HepG2 (cell line): ENCODE data around the gene SYTL3. TPM values are rescaled to one million over a fixed set of nuclear protein-coding genes. Genes with fewer than 3 reads are reported as not detected.

Source experiments
- ATAC-seq: fragments of 200-7000 bp; cut with Tn5 transposase; 3 replicates; pipeline ENCODE4 v1.9.1; 2020; ENCODE audit warnings: mild to moderate bottlenecking, moderate library complexity
- BruUV-seq: library from RNA; stranded (reverse); fragments of 400-500 nt; replicated peaks from 2 replicates; lab custom pipeline; 2021; lab: Mats Ljungman, UMichigan
- CTCF ChIA-PET: fragments of 300-600 bp; formaldehyde crosslinking; extraction: SDS; loops from one replicate; lab custom pipeline; 2021; ENCODE audit warnings: low total read pairs, inconsistent platforms, low intra/inter-chr PET ratio; lab: Yijun Ruan, JAX
- POLR2A ChIA-PET: fragments of 350-600 bp; sonication (Branson Sonifier 250); formaldehyde crosslinking; loops from one replicate; lab custom pipeline; 2020; ENCODE audit warnings: antibody characterized with exemption, inconsistent platforms; lab: Yijun Ruan, JAX
- DNase-seq: peaks from one replicate; pipeline ENCODE4 v3.0.0-alpha.2; 2015; ENCODE audit warnings: low spot score
- FAIRE-seq: peaks from 3 replicates; lab custom pipeline; 2011; peaks lifted over from hg19 to GRCh38; lab: Jason Lieb, UNC
- H2AFZ ChIP-seq: one replicate; pipeline ENCODE4 v1.6.1; 2011; ENCODE audit warnings: low read length, inconsistent platforms
- H3K27ac ChIP-seq: fragments of 300-600 bp; 3 replicates; pipeline ENCODE4 v1.8.0; 2011; ENCODE audit warnings: mixed run types, mild to moderate bottlenecking, mixed read lengths, low read length, inconsistent platforms; ENCODE audit not compliant: insufficient read depth; ENCODE audit errors: extremely low read length
- H3K27me3 ChIP-seq, 2 experiments: fragments of 200-600 bp in 1 of 2; 2 replicates in 1 of 2; 3 replicates in 1 of 2; pipeline versions ENCODE4 v1.6.0 to v1.8.0; 2011; ENCODE audit warnings: low read length in 2 of 2, mild to moderate bottlenecking in 2 of 2, moderate library complexity in 2 of 2, inconsistent platforms in 1 of 2; ENCODE audit not compliant: insufficient read depth in 2 of 2, control insufficient read depth in 1 of 2
- H3K36me3 ChIP-seq, 2 experiments: fragments of 200-600 bp in 1 of 2; replicated peaks in 1 of 2; 2 replicates in 1 of 2; 3 replicates in 1 of 2; pipeline versions ENCODE4 v1.5.1 to v1.8.0; 2011; ENCODE audit warnings: low read length in 2 of 2, inconsistent platforms in 1 of 2; ENCODE audit not compliant: insufficient read depth in 2 of 2, control insufficient read depth in 1 of 2
- H3K4me1 ChIP-seq: 2 replicates; pipeline ENCODE4 v1.5.1; 2012; ENCODE audit warnings: low read length, inconsistent platforms; ENCODE audit not compliant: insufficient read depth
- H3K4me2 ChIP-seq: 2 replicates; pipeline ENCODE4 v1.6.0; 2011; ENCODE audit warnings: low read depth, low read length, inconsistent platforms
- H3K4me3 ChIP-seq, 3 experiments: fragments of 200-600 bp in 1 of 3; sonication (generic), shearing (Covaris generic) in 1 of 3; replicated peaks in 1 of 3; 2 replicates each; pipeline ENCODE4 v1.5.1; 2011 to 2016; ENCODE audit warnings: low read length in 3 of 3, inconsistent platforms in 2 of 3, low read depth in 2 of 3, mild to moderate bottlenecking in 2 of 3, control low read depth in 1 of 3, mixed read lengths in 1 of 3; ENCODE audit not compliant: insufficient read depth in 1 of 3
- H3K79me2 ChIP-seq: one replicate; pipeline ENCODE4 v1.6.1; 2011; ENCODE audit warnings: low read length, inconsistent platforms; ENCODE audit not compliant: insufficient read depth
- H3K9ac ChIP-seq: 2 replicates; pipeline ENCODE4 v1.6.0; 2011; ENCODE audit warnings: mild to moderate bottlenecking, low read depth, low read length, inconsistent platforms; ENCODE audit not compliant: insufficient read depth
- H3K9me3 ChIP-seq: 2 replicates; pipeline ENCODE4 v1.5.1; 2012; ENCODE audit warnings: mild to moderate bottlenecking, low read length
- H4K20me1 ChIP-seq: 2 replicates; pipeline ENCODE4 v1.6.0; 2011; ENCODE audit warnings: inconsistent platforms, mild to moderate bottlenecking, low read length, moderate library complexity; ENCODE audit not compliant: insufficient read depth
- FOXA1 ChIP-seq, 2 experiments: fragments of 450-650 bp in 1 of 2; sonication (generic) in 1 of 2; formaldehyde crosslinking in 1 of 2; IDR thresholded peaks; 2 replicates each; pipeline versions ENCODE4 v1.4.0 to v1.6.1; 2016 to 2020; ENCODE audit warnings: missing genetic modification reagents in 1 of 2
- GRHL1 ChIP-seq: sonication (generic); formaldehyde crosslinking; conservative IDR thresholded peaks from 2 replicates; pipeline ENCODE4 v1.8.0; 2022; ENCODE audit warnings: missing genetic modification reagents
- JUND ChIP-seq: sonication (generic); formaldehyde crosslinking; IDR thresholded peaks from 2 replicates; pipeline ENCODE4 v1.8.0; 2022; ENCODE audit warnings: mild to moderate bottlenecking, missing genetic modification reagents
- KLF16 ChIP-seq, 2 experiments: sonication (generic) in 1 of 2; formaldehyde crosslinking in 1 of 2; IDR thresholded peaks; 2 replicates each; pipeline versions ENCODE4 v1.6.1 to v1.8.0; 2016 to 2023; ENCODE audit warnings: missing genetic modification reagents in 2 of 2, missing compliant biosample characterization in 1 of 2
- NAIF1 ChIP-seq: sonication (generic); formaldehyde crosslinking; IDR thresholded peaks from 2 replicates; pipeline ENCODE4 v1.5.0; 2020; ENCODE audit warnings: mild to moderate bottlenecking, missing genetic modification reagents, borderline replicate concordance
- REXO4 ChIP-seq: sonication (generic); formaldehyde crosslinking; IDR thresholded peaks from 2 replicates; pipeline ENCODE4 v1.8.0; 2022; ENCODE audit warnings: missing genetic modification reagents, mild to moderate bottlenecking, borderline replicate concordance
- ZNF224 ChIP-seq: sonication (generic); formaldehyde crosslinking; IDR thresholded peaks from 2 replicates; pipeline ENCODE4 v1.5.0; 2020; ENCODE audit warnings: mild to moderate bottlenecking, missing genetic modification reagents
- ZNF564 ChIP-seq: sonication (generic); formaldehyde crosslinking; IDR thresholded peaks from 2 replicates; pipeline ENCODE4 v1.8.1; 2023; ENCODE audit warnings: mild to moderate bottlenecking, missing genetic modification reagents
- ZSCAN31 ChIP-seq: sonication (generic); formaldehyde crosslinking; IDR thresholded peaks from 2 replicates; pipeline ENCODE4 v1.5.0; 2020; ENCODE audit warnings: low read depth, mild to moderate bottlenecking, missing genetic modification reagents
- WGBS: methylation state at CpG from one replicate; pipeline ENCODE4 v1.1.6; 2017; ENCODE audit warnings: low lambda C conversion rate; 5-methylcytosine and 5-hydroxymethylcytosine counted together
- in situ Hi-C: cut with HindIII; loops from 2 replicates; pipeline ENCODE4 v1.10.0; 2017; ENCODE audit warnings: low pct_unique_long_range_greater_than_20kb; ENCODE audit not compliant: extremely low pct_ligation_motif_present
- intact Hi-C: fragments of 100-400 bp; cut with micrococcal nuclease; formaldehyde crosslinking; loops from one replicate; pipeline ENCODE4 v1.10.0; 2022; ENCODE audit not compliant: unreplicated experiment
- polyA plus RNA-seq, 8 experiments: library from polyadenylated mRNA; depleted of rRNA in 3 of 8; stranded (reverse) in 7 of 8; unstranded in 1 of 8; fragments of >200 nt; fragmentation: Illumina TruSeq in 4 of 8; extraction: Trizol in 4 of 8; gene quantifications; 2 replicates each; pipeline versions ENCODE4 v1.2.1 to v1.2.3, GENCODE V29; 2011 to 2016; ENCODE audit warnings: low read depth in 4 of 8, missing spikeins in 1 of 8, mixed read lengths in 1 of 8; ENCODE audit not compliant: insufficient read depth in 1 of 8
- total RNA-seq, 5 experiments: library from RNA; depleted of rRNA; stranded (reverse); fragments of >200 nt; fragmentation: Illumina TruSeq; extraction: Trizol; gene quantifications; 2 replicates each; pipeline ENCODE4 v1.2.3, GENCODE V29; 2016; ENCODE audit warnings: low read depth in 1 of 5
- TF ChIP-seq, protein P1 (sequence below): IDR thresholded peaks from 2 replicates; pipeline ENCODE4 v1.6.1; 2016; ENCODE audit warnings: missing compliant biosample characterization, missing genetic modification reagents, borderline replicate concordance
- TF ChIP-seq, protein P2 (sequence below): sonication (generic); formaldehyde crosslinking; IDR thresholded peaks from 2 replicates; pipeline ENCODE4 v1.4.0; 2020; ENCODE audit warnings: mild to moderate bottlenecking, missing genetic modification reagents, borderline replicate concordance
- TF ChIP-seq, protein P3 (sequence below): fragments of 450-650 bp; IDR thresholded peaks from 2 replicates; pipeline ENCODE4 v1.6.1; 2017
- TF ChIP-seq, protein P4 (sequence below): IDR thresholded peaks from 2 replicates; pipeline ENCODE4 v1.6.1; 2016; ENCODE audit warnings: low read depth

SYTL3 gene
- total and polyA plus RNA-seq, 2 of the 13 experiments (the other 11 are each of a cell fraction or from before 2014, with no cell fraction given) = 0.11 to 0.28 TPM

DNA sequence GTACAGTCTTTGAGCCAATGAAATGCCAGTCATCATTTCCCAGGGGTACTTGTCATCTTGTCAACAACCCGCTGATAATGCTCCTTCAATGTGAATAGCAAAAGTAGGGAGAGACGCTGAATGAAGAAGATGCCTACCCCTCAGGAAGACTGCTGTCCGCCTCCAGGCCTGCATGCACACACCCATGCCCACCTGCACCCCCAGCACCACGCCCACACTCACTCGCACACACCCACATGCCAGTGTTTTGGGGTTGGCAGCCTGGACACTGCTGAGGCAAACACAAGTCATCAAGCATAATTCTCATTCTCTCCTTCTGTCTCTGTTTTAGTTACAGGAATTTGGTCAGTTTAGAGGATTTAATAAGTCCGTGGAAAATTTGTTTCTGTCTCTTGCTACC lies 63.6 kb downstream of the SYTL3 start:
- Histone ChIP-seq H3K4me3 (no peak overlapping the region), H3K4me1 (peaks cover 4% of the 10 kb centered on the region; the same call in 1 of the 2 replicates), H3K36me3 (no peaks in the 10 kb centered on the region), H2AFZ (no peak overlapping the region), H3K4me2 (no peak overlapping the region), H3K27me3 (0 out of 5 replicates have a peak, but pooled peaks cover 0 to 4% of the 10 kb centered on the region in 2 experiments), H3K9me3 (no peaks in the 10 kb centered on the region), H4K20me1 (no peaks in the 10 kb centered on the region), H3K9ac (no peak overlapping the region), H3K27ac (no peak overlapping the region), H3K79me2 (no peaks in the 10 kb centered on the region)
- CTCF ChIA-PET = no interaction called here
- no TSS peak for BruUV-seq
- intact Hi-C loops (no loop called here), in situ Hi-C loops (loop anchor here (25.0 kb wide), 1 partner anchor 399 kb away; no protein-coding TSS in a partner anchor)
- WGBS = 36% methylated on average over 6 of the region's 6 CpGs
- DNase-seq (no peak), FAIRE-seq (no peak), ATAC-seq (no peak)
- POLR2A ChIA-PET = no interaction called here
- TF ChIP-seq REXO4 (CRISPR knock-in tag) = no peak
- no peak for TF ChIP-seq ZNF564 (CRISPR knock-in tag)
- no peak for TF ChIP-seq ZSCAN31 (CRISPR knock-in tag)
- no peak for TF ChIP-seq GRHL1 (CRISPR knock-in tag)
- no peak for TF ChIP-seq ZNF224 (CRISPR knock-in tag)
- no peak for TF ChIP-seq NAIF1
- TF ChIP-seq, protein P1, sequence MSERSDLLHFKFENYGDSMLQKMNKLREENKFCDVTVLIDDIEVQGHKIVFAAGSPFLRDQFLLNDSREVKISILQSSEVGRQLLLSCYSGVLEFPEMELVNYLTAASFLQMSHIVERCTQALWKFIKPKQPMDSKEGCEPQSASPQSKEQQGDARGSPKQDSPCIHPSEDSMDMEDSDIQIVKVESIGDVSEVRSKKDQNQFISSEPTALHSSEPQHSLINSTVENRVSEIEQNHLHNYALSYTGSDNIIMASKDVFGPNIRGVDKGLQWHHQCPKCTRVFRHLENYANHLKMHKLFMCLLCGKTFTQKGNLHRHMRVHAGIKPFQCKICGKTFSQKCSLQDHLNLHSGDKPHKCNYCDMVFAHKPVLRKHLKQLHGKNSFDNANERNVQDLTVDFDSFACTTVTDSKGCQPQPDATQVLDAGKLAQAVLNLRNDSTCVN = no peak
- TF ChIP-seq, protein P2, sequence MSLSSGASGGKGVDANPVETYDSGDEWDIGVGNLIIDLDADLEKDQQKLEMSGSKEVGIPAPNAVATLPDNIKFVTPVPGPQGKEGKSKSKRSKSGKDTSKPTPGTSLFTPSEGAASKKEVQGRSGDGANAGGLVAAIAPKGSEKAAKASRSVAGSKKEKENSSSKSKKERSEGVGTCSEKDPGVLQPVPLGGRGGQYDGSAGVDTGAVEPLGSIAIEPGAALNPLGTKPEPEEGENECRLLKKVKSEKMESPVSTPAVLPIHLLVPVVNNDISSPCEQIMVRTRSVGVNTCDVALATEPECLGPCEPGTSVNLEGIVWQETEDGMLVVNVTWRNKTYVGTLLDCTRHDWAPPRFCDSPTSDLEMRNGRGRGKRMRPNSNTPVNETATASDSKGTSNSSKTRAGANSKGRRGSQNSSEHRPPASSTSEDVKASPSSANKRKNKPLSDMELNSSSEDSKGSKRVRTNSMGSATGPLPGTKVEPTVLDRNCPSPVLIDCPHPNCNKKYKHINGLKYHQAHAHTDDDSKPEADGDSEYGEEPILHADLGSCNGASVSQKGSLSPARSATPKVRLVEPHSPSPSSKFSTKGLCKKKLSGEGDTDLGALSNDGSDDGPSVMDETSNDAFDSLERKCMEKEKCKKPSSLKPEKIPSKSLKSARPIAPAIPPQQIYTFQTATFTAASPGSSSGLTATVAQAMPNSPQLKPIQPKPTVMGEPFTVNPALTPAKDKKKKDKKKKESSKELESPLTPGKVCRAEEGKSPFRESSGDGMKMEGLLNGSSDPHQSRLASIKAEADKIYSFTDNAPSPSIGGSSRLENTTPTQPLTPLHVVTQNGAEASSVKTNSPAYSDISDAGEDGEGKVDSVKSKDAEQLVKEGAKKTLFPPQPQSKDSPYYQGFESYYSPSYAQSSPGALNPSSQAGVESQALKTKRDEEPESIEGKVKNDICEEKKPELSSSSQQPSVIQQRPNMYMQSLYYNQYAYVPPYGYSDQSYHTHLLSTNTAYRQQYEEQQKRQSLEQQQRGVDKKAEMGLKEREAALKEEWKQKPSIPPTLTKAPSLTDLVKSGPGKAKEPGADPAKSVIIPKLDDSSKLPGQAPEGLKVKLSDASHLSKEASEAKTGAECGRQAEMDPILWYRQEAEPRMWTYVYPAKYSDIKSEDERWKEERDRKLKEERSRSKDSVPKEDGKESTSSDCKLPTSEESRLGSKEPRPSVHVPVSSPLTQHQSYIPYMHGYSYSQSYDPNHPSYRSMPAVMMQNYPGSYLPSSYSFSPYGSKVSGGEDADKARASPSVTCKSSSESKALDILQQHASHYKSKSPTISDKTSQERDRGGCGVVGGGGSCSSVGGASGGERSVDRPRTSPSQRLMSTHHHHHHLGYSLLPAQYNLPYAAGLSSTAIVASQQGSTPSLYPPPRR (CRISPR knock-in tag) = no peak
- TF ChIP-seq FOXA1 (IDR thresholded peaks at IDR 0.05) = no peak
- no peak for TF ChIP-seq FOXA1 (CRISPR knock-in tag; IDR thresholded peaks at IDR 0.05)
- TF ChIP-seq KLF16 (CRISPR knock-in tag; IDR thresholded peaks at IDR 0.05) = no peak
- TF ChIP-seq, protein P3, sequence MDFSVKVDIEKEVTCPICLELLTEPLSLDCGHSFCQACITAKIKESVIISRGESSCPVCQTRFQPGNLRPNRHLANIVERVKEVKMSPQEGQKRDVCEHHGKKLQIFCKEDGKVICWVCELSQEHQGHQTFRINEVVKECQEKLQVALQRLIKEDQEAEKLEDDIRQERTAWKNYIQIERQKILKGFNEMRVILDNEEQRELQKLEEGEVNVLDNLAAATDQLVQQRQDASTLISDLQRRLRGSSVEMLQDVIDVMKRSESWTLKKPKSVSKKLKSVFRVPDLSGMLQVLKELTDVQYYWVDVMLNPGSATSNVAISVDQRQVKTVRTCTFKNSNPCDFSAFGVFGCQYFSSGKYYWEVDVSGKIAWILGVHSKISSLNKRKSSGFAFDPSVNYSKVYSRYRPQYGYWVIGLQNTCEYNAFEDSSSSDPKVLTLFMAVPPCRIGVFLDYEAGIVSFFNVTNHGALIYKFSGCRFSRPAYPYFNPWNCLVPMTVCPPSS = no peak
- TF ChIP-seq, protein P4, sequence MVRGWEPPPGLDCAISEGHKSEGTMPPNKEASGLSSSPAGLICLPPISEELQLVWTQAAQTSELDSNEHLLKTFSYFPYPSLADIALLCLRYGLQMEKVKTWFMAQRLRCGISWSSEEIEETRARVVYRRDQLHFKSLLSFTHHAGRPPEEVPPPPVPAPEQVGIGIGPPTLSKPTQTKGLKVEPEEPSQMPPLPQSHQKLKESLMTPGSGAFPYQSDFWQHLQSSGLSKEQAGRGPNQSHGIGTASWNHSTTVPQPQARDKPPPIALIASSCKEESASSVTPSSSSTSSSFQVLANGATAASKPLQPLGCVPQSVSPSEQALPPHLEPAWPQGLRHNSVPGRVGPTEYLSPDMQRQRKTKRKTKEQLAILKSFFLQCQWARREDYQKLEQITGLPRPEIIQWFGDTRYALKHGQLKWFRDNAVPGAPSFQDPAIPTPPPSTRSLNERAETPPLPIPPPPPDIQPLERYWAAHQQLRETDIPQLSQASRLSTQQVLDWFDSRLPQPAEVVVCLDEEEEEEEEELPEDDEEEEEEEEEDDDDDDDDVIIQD (CRISPR knock-in tag) = no peak
- no peak for TF ChIP-seq JUND (CRISPR knock-in tag)
